GDM1 (cell line): Measurements from ENCODE around the gene PSEN2.

Source experiments
- DNase-seq: peaks from one replicate; lab custom pipeline; 2025; lab: John Stamatoyannopoulos, UW

Gene PSEN2

GRCh38 chr1:226865590-226865989, 4.8 kb upstream of the PSEN2 start:
- no peak for DNase-seq

GRCh38 chr1:226867461-226868054, 2.9 kb upstream of the PSEN2 start:
- DNase-seq, result no peak

- no peak for DNase-seq
Measured at GRCh38 chr1:226868726-226869125, 1.7 kb upstream of the PSEN2 start.

GRCh38 chr1:226870026-226870400, 403 bp upstream of the PSEN2 start:
- DNase-seq, result no peak

- DNase-seq, result no peak
Measured at GRCh38 chr1:226871636-226872327, 1.4 kb downstream of the PSEN2 start.

- no peak for DNase-seq
Measured at GRCh38 chr1:226872437-226872836, 2.0 kb downstream of the PSEN2 start.

- no peak for DNase-seq
Measured at GRCh38 chr1:226873771-226874578, 3.6 kb downstream of the PSEN2 start.

- DNase-seq, result no peak
Measured at GRCh38 chr1:226874579-226875425, 4.4 kb downstream of the PSEN2 start.

GRCh38 chr1:226875641-226876295, 5.4 kb downstream of the PSEN2 start:
- DNase-seq, result no peak

GRCh38 chr1:226877669-226878068, 7.3 kb downstream of the PSEN2 start:
- no peak for DNase-seq

- DNase-seq, result no peak
Measured at GRCh38 chr1:226880372-226881287, 10.2 kb downstream of the PSEN2 start.

GRCh38 chr1:226881515-226882185, 11.2 kb downstream of the PSEN2 start:
- DNase-seq, result no peak

- no peak for DNase-seq
Measured at GRCh38 chr1:226882187-226882586, 11.8 kb downstream of the PSEN2 start.

- no peak for DNase-seq
Measured at GRCh38 chr1:226882631-226883409, 12.4 kb downstream of the PSEN2 start.

- no peak for DNase-seq
Measured at GRCh38 chr1:226883630-226884029, 13.2 kb downstream of the PSEN2 start.

- DNase-seq, result no peak
Measured at GRCh38 chr1:226884116-226884625, 13.8 kb downstream of the PSEN2 start.

- no peak for DNase-seq
Measured at GRCh38 chr1:226884966-226885820, 14.8 kb downstream of the PSEN2 start.
